SK-N-SH (cell line): ENCODE results near the gene VPREB1. TPM values are rescaled to one million over a fixed set of nuclear protein-coding genes. Genes with fewer than 3 reads are reported as not detected.

Experiments used
- CTCF ChIA-PET: fragments of 300-600, 350-600 bp; formaldehyde crosslinking; extraction: SDS; loops from one replicate; lab custom pipeline; 2021; lab: Yijun Ruan, JAX
- POLR2A ChIA-PET: fragments of 350-600 bp; sonication (Branson Sonifier 250); formaldehyde crosslinking; extraction: SDS; loops from one replicate; lab custom pipeline; 2020; ENCODE audit warnings: antibody characterized with exemption, inconsistent platforms; lab: Yijun Ruan, JAX
- DNase-seq: peaks from one replicate; pipeline ENCODE4 v3.0.0; 2012
- H2AFZ ChIP-seq: fragments of 200-600 bp; sonication (generic); 2 replicates; pipeline ENCODE4 v1.8.1; 2016; ENCODE audit warnings: antibody characterized with exemption, mild to moderate bottlenecking, low read depth
- H3F3A ChIP-seq: fragments of 200-600 bp; sonication (generic); replicated peaks from 2 replicates; pipeline ENCODE3; 2016; ENCODE audit warnings: antibody characterized with exemption, mild to moderate bottlenecking; ENCODE audit not compliant: insufficient read depth
- H3K27ac ChIP-seq, 2 experiments: fragments of 200-500 bp in 1 of 2; fragments of 200-600 bp in 1 of 2; sonication (Bioruptor generic) in 1 of 2; sonication (generic), shearing (Covaris generic) in 1 of 2; 2 replicates each; pipeline versions ENCODE4 v1.5.1 to v1.6.1; 2014 to 2016; ENCODE audit warnings: low read depth in 2 of 2, inconsistent platforms in 1 of 2, low read length in 1 of 2, mild to moderate bottlenecking in 1 of 2, mixed read lengths in 1 of 2
- H3K27me3 ChIP-seq: fragments of 200-600 bp; sonication (generic), shearing (Covaris generic); 2 replicates; pipeline ENCODE4 v1.6.1; 2016; ENCODE audit warnings: mixed run types; ENCODE audit not compliant: insufficient read depth
- H3K36me3 ChIP-seq, 2 experiments: fragments of 200-500 bp in 1 of 2; fragments of 200-600 bp in 1 of 2; sonication (Bioruptor generic) in 1 of 2; sonication (generic) in 1 of 2; replicated peaks in 1 of 2; 2 replicates each; pipeline versions ENCODE3 to v1.5.1; 2014 to 2016; ENCODE audit warnings: low read length in 1 of 2, mild to moderate bottlenecking in 1 of 2; ENCODE audit not compliant: insufficient read depth in 2 of 2, control insufficient read depth in 1 of 2
- H3K4me1 ChIP-seq, 2 experiments: fragments of 200-500 bp in 1 of 2; fragments of 200-600 bp in 1 of 2; sonication (Bioruptor generic) in 1 of 2; sonication (generic), shearing (Covaris generic) in 1 of 2; 2 replicates each; pipeline versions ENCODE4 v1.5.1 to v1.6.1; 2014 to 2016; ENCODE audit warnings: low read depth in 1 of 2, low read length in 1 of 2, mixed run types in 1 of 2; ENCODE audit not compliant: insufficient read depth in 2 of 2, control insufficient read depth in 1 of 2
- H3K4me2 ChIP-seq: fragments of 200-600 bp; sonication (generic), shearing (Covaris generic); 2 replicates; pipeline ENCODE4 v1.6.1; 2017; ENCODE audit warnings: mixed run types
- H3K4me3 ChIP-seq, 2 experiments: fragments of 200-500 bp in 1 of 2; fragments of 200-600 bp in 1 of 2; sonication (Bioruptor generic) in 1 of 2; sonication (generic), shearing (Covaris generic) in 1 of 2; 2 replicates each; pipeline versions ENCODE4 v1.5.1 to v1.8.1; 2014 to 2016; ENCODE audit warnings: low read depth in 2 of 2, inconsistent platforms in 1 of 2, low read length in 1 of 2, mild to moderate bottlenecking in 1 of 2, mixed read lengths in 1 of 2, moderate library complexity in 1 of 2
- H3K79me2 ChIP-seq: fragments of 200-600 bp; sonication (generic); 2 replicates; pipeline ENCODE4 v1.8.1; 2017; ENCODE audit warnings: mild to moderate bottlenecking; ENCODE audit not compliant: insufficient read depth
- H3K9ac ChIP-seq: fragments of 200-600 bp; sonication (generic); 2 replicates; pipeline ENCODE4 v1.6.1; 2017; ENCODE audit warnings: mixed run types
- H3K9me2 ChIP-seq: fragments of 200-600 bp; sonication (generic); 2 replicates; pipeline ENCODE4 v1.6.1; 2017; ENCODE audit warnings: mixed run types
- H3K9me3 ChIP-seq: fragments of 200-600 bp; sonication (generic); 2 replicates; pipeline ENCODE4 v1.6.1; 2017; ENCODE audit warnings: mixed run types, mild to moderate bottlenecking, moderate library complexity
- H4K20me1 ChIP-seq: fragments of 200-600 bp; sonication (generic); 2 replicates; pipeline ENCODE4 v1.6.1; 2017; ENCODE audit warnings: mild to moderate bottlenecking, mixed run types; ENCODE audit not compliant: insufficient read depth
- CHD2 ChIP-seq: fragments of 150-350 bp; IDR thresholded peaks from 2 replicates; pipeline ENCODE4 v1.6.1; 2018; ENCODE audit warnings: low read length; ENCODE audit not compliant: partially characterized antibody
- EP300 ChIP-seq, 2 experiments: IDR thresholded peaks; 2 replicates each; pipeline versions ENCODE4 v1.4.0 to v1.6.1; 2012; ENCODE audit warnings: borderline replicate concordance in 1 of 2, low read depth in 1 of 2, low read length in 1 of 2
- EZH2phosphoT487 ChIP-seq: fragments of 200-600 bp; sonication (generic); IDR thresholded peaks from 2 replicates; pipeline ENCODE4 v1.6.1; 2017; ENCODE audit warnings: low read depth, mixed run types, mild to moderate bottlenecking, antibody characterized with exemption, moderate library complexity, borderline replicate concordance
- GABPA ChIP-seq: IDR thresholded peaks from 2 replicates; pipeline ENCODE4 v1.4.0; 2012; ENCODE audit warnings: low read depth, mild to moderate bottlenecking
- GATA2 ChIP-seq: sonication (generic); formaldehyde crosslinking; IDR thresholded peaks from 2 replicates; pipeline ENCODE4 v1.5.0; 2020; ENCODE audit warnings: mild to moderate bottlenecking, missing genetic modification reagents
- JUND ChIP-seq: IDR thresholded peaks from 2 replicates; pipeline ENCODE4 v1.4.0; 2012
- MEF2A ChIP-seq: IDR thresholded peaks from 2 replicates; pipeline ENCODE4 v1.4.0; 2012; ENCODE audit warnings: low read depth, borderline replicate concordance
- MXI1 ChIP-seq: IDR thresholded peaks from 2 replicates; pipeline ENCODE4 v1.6.1; 2012; ENCODE audit warnings: mild to moderate bottlenecking, low read depth, low read length, improper control_type of control experiment
- NFIC ChIP-seq: IDR thresholded peaks from 2 replicates; pipeline ENCODE4 v1.4.0; 2012; ENCODE audit warnings: borderline replicate concordance
- NRF1 ChIP-seq: IDR thresholded peaks from 2 replicates; pipeline ENCODE4 v1.6.1; 2012; ENCODE audit warnings: low read depth, mild to moderate bottlenecking, low read length
- RCOR1 ChIP-seq: fragments of 150-350 bp; IDR thresholded peaks from 2 replicates; pipeline ENCODE4 v1.6.1; 2017; ENCODE audit warnings: antibody characterized with exemption, low read length
- RXRA ChIP-seq: IDR thresholded peaks from 2 replicates; pipeline ENCODE4 v1.4.0; 2012; ENCODE audit warnings: low read depth, mild to moderate bottlenecking, borderline replicate concordance
- TCF12 ChIP-seq: IDR thresholded peaks from 2 replicates; pipeline ENCODE4 v1.4.0; 2012
- TEAD4 ChIP-seq: IDR thresholded peaks from 2 replicates; pipeline ENCODE4 v1.4.0; 2012; ENCODE audit warnings: mild to moderate bottlenecking, borderline replicate concordance; ENCODE audit not compliant: insufficient read depth
- WGBS: methylation state at CpG from one replicate; pipeline ENCODE4 v1.1.6; 2017; ENCODE audit warnings: low lambda C conversion rate; 5-methylcytosine and 5-hydroxymethylcytosine counted together
- polyA plus RNA-seq, 3 experiments: library from polyadenylated mRNA; depleted of rRNA; stranded (reverse); fragments of >200 nt; gene quantifications; 2 replicates each; pipeline ENCODE4 v1.2.3, GENCODE V29; 2012
- TF ChIP-seq, protein P1 (sequence below): fragments of 150-350 bp; IDR thresholded peaks from 2 replicates; pipeline ENCODE4 v1.6.1; 2016; ENCODE audit warnings: mild to moderate bottlenecking, low read depth, low read length
- TF ChIP-seq, protein P2 (sequence below): fragments of 150-350 bp; IDR thresholded peaks from 2 replicates; pipeline ENCODE4 v1.6.1; 2017; ENCODE audit warnings: antibody characterized with exemption, low read length, low read depth, borderline replicate concordance
- TF ChIP-seq, protein P3 (sequence below): fragments of 200-600 bp; sonication (generic); IDR thresholded peaks from 2 replicates; pipeline ENCODE4 v1.6.1; 2017; ENCODE audit warnings: antibody characterized with exemption, mild to moderate bottlenecking, moderate library complexity
- TF ChIP-seq, protein P4 (sequence below): IDR thresholded peaks from 2 replicates; pipeline ENCODE4; 2012

The VPREB1 gene
- polyA plus RNA-seq, 1 of the 3 experiments (the other 2 are of a cell fraction) = not detected

DNA sequence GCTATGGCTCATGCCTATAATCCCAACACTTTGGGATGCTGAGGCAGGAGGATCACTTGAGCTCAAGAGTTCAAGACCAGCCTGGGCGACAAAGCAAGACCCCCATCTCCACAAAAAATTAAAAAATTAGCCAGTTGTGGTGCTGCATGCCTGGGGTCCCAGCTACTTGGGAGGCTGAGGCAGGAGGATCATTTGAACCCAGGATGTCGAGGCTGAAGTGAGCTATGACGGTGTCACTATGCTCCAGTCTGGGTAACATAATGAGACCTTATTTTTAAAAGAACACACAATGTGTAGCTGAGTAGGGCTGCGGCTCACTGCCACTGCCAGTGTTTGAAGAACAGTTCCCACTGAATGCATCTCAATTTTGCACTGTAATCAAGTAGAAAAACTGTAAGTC, 7.1 kb upstream of the VPREB1 start:
- no peaks in the 10 kb centered on the region for H3K9me2 ChIP-seq
- H3F3A ChIP-seq = no peaks in the 10 kb centered on the region
- H3K79me2 ChIP-seq = no peaks in the 10 kb centered on the region
- CTCF ChIA-PET = interaction anchor here (2.5 kb wide), 1 partner anchor 36 kb away, joined by 10 read pairs; no protein-coding TSS in a partner anchor
- no peak for DNase-seq
- no peaks in the 10 kb centered on the region for H4K20me1 ChIP-seq
- no peak overlapping the region for H3K4me3 ChIP-seq
- no peaks in the 10 kb centered on the region for H3K36me3 ChIP-seq
- peaks cover 44% of the 10 kb centered on the region for H3K27me3 ChIP-seq
- H3K4me1 ChIP-seq = no peaks in the 10 kb centered on the region
- TF ChIP-seq NFIC = no peak
- no peak for TF ChIP-seq JUND
- TF ChIP-seq, protein P1, sequence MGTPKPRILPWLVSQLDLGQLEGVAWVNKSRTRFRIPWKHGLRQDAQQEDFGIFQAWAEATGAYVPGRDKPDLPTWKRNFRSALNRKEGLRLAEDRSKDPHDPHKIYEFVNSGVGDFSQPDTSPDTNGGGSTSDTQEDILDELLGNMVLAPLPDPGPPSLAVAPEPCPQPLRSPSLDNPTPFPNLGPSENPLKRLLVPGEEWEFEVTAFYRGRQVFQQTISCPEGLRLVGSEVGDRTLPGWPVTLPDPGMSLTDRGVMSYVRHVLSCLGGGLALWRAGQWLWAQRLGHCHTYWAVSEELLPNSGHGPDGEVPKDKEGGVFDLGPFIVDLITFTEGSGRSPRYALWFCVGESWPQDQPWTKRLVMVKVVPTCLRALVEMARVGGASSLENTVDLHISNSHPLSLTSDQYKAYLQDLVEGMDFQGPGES = no peak
- no peak for TF ChIP-seq CHD2
- no peak for TF ChIP-seq TCF12
- TF ChIP-seq NRF1 = no peak
- no peak for TF ChIP-seq EP300 (IDR thresholded peaks at IDR 0.05; ENCODE audit: borderline replicate concordance in 1 of 2, low read depth in 1 of 2, low read length in 1 of 2)
- TF ChIP-seq, protein P2, sequence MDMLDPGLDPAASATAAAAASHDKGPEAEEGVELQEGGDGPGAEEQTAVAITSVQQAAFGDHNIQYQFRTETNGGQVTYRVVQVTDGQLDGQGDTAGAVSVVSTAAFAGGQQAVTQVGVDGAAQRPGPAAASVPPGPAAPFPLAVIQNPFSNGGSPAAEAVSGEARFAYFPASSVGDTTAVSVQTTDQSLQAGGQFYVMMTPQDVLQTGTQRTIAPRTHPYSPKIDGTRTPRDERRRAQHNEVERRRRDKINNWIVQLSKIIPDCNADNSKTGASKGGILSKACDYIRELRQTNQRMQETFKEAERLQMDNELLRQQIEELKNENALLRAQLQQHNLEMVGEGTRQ = no peak
- TF ChIP-seq, protein P3, sequence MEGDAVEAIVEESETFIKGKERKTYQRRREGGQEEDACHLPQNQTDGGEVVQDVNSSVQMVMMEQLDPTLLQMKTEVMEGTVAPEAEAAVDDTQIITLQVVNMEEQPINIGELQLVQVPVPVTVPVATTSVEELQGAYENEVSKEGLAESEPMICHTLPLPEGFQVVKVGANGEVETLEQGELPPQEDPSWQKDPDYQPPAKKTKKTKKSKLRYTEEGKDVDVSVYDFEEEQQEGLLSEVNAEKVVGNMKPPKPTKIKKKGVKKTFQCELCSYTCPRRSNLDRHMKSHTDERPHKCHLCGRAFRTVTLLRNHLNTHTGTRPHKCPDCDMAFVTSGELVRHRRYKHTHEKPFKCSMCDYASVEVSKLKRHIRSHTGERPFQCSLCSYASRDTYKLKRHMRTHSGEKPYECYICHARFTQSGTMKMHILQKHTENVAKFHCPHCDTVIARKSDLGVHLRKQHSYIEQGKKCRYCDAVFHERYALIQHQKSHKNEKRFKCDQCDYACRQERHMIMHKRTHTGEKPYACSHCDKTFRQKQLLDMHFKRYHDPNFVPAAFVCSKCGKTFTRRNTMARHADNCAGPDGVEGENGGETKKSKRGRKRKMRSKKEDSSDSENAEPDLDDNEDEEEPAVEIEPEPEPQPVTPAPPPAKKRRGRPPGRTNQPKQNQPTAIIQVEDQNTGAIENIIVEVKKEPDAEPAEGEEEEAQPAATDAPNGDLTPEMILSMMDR = no peak
- TF ChIP-seq, protein P4, sequence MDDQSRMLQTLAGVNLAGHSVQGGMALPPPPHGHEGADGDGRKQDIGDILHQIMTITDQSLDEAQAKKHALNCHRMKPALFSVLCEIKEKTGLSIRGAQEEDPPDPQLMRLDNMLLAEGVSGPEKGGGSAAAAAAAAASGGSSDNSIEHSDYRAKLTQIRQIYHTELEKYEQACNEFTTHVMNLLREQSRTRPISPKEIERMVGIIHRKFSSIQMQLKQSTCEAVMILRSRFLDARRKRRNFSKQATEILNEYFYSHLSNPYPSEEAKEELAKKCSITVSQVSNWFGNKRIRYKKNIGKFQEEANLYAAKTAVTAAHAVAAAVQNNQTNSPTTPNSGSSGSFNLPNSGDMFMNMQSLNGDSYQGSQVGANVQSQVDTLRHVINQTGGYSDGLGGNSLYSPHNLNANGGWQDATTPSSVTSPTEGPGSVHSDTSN = no peak
- TF ChIP-seq RCOR1 = no peak
- no peak for TF ChIP-seq MEF2A
- no peak for TF ChIP-seq RXRA
- TF ChIP-seq EZH2phosphoT487 = no peak
- no peak for TF ChIP-seq GATA2 (CRISPR knock-in tag)
- no peak for TF ChIP-seq TEAD4
- no peak for TF ChIP-seq MXI1
- no peak for TF ChIP-seq GABPA
- POLR2A ChIA-PET = no interaction called here
- no peaks in the 10 kb centered on the region for H3K9me3 ChIP-seq
- no peak overlapping the region for H3K9ac ChIP-seq
- H2AFZ ChIP-seq = no peak overlapping the region
- no peak overlapping the region for H3K4me2 ChIP-seq
- WGBS = 27% methylated on average over 4 of the region's 4 CpGs
- no peak overlapping the region for H3K27ac ChIP-seq
